PC-9 (cell line): ENCODE data around the gene MPDU1.

Experiments used
- EZH2 ChIP-seq: fragments of 200-600 bp; sonication (generic); IDR thresholded peaks from 2 replicates; pipeline ENCODE4 v1.8.0; 2017; ENCODE audit warnings: antibody characterized with exemption, low read depth
- TF ChIP-seq, protein P1 (sequence below): fragments of 200-600 bp; sonication (generic); conservative IDR thresholded peaks from 2 replicates; pipeline ENCODE4 v1.6.1; 2017; ENCODE audit warnings: mixed run types, antibody characterized with exemption, mild to moderate bottlenecking, moderate library complexity

DNA sequence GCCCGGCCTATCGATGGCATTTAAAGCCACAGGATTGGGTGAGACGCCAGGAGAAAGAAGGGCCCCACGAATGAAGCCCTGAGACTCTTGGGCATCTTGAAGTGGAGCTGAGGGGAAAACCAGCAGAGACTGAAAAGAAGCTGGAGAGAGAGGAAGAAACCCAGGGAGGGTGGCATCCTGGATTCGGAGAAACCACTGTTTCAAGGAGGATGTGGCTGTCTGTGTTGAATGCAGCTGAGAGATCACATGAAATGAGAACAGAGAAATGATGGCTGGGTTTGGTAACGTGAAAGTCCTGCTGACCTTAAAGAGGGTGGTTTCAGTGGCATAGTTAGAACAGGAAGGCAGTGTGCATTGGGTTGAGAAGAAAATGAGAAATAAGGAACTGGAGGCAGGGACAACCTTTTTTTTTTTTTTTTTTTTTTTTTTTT, 31.0 kb upstream of the MPDU1 start:
- TF ChIP-seq, protein P1, sequence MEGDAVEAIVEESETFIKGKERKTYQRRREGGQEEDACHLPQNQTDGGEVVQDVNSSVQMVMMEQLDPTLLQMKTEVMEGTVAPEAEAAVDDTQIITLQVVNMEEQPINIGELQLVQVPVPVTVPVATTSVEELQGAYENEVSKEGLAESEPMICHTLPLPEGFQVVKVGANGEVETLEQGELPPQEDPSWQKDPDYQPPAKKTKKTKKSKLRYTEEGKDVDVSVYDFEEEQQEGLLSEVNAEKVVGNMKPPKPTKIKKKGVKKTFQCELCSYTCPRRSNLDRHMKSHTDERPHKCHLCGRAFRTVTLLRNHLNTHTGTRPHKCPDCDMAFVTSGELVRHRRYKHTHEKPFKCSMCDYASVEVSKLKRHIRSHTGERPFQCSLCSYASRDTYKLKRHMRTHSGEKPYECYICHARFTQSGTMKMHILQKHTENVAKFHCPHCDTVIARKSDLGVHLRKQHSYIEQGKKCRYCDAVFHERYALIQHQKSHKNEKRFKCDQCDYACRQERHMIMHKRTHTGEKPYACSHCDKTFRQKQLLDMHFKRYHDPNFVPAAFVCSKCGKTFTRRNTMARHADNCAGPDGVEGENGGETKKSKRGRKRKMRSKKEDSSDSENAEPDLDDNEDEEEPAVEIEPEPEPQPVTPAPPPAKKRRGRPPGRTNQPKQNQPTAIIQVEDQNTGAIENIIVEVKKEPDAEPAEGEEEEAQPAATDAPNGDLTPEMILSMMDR, result no peak
- TF ChIP-seq EZH2, result no peak
